Neutrophil (primary cell): ENCODE measurements around the gene SSTR3.
"Not testable (repeated sequence)": the region's sequence is repeated elsewhere in the genome, so short reads cannot be mapped to it uniquely, and the experiment has no call there.

Source experiments
- H3K27ac ChIP-seq: fragments of 200-600 bp; sonication (generic); 2 replicates; pipeline ENCODE4 v1.5.1; 2016; ENCODE audit warnings: mild to moderate bottlenecking, moderate library complexity
- H3K27me3 ChIP-seq: fragments of 200-600 bp; sonication (generic); 2 replicates; pipeline ENCODE4 v1.6.0; 2016; ENCODE audit warnings: mild to moderate bottlenecking
- H3K36me3 ChIP-seq: fragments of 200-600 bp; sonication (generic); 2 replicates; pipeline ENCODE4 v1.5.1; 2017
- H3K4me1 ChIP-seq, 2 experiments: fragments of 200-600 bp in 1 of 2; sonication (generic) in 1 of 2; 1 replicate in 1 of 2; 2 replicates in 1 of 2; pipeline versions ENCODE4 v1.5.1 to v1.6.1; 2013 to 2016; ENCODE audit warnings: low read depth in 1 of 2, low read length in 1 of 2, mild to moderate bottlenecking in 1 of 2, moderate library complexity in 1 of 2; ENCODE audit not compliant: control insufficient read depth in 1 of 2, insufficient read depth in 1 of 2
- H3K4me3 ChIP-seq, 2 experiments: fragments of 200-600 bp in 1 of 2; sonication (generic) in 1 of 2; 1 replicate in 1 of 2; 2 replicates in 1 of 2; pipeline ENCODE4 v1.5.1; 2013 to 2016; ENCODE audit warnings: low read depth in 1 of 2, low read length in 1 of 2, mild to moderate bottlenecking in 1 of 2, moderate library complexity in 1 of 2
- H3K9me3 ChIP-seq: fragments of 200-600 bp; sonication (generic); 2 replicates; pipeline ENCODE4 v1.5.1; 2016
- TF ChIP-seq, protein P1 (sequence below): fragments of 200-600 bp; sonication (generic); IDR thresholded peaks from 2 replicates; pipeline ENCODE4 v1.5.1; 2016; ENCODE audit warnings: antibody characterized with exemption

Gene SSTR3

DNA sequence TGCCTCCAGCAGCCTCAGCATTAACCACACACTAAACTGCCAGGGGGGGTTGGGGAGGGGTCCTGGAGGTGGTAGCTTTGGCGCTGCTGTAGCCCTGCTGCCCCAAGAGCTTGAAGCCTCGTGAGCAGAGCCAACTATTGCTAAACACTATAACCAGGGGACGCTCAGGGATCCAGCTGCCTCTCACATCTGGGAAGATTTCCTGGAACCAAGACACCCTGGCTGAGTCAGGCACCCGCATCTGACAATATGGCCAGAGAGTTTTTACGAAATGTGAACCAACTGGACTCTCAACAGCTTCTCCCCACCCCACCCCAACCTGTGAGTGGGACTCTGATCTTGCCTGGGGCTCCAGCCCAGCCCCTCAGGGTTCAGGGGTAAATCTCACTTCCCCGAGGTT, 38.6 kb downstream of the SSTR3 start:
- Histone ChIP-seq H3K4me1 (peaks cover 36 to 37% of the 10 kb centered on the region in 2 experiments), H3K27ac (no peak overlapping the region), H3K4me3 (no peak overlapping the region), H3K36me3 (no peaks in the 10 kb centered on the region), H3K9me3 (no peaks in the 10 kb centered on the region), H3K27me3 (peaks cover 9% of the 10 kb centered on the region)
- TF ChIP-seq, protein P1, sequence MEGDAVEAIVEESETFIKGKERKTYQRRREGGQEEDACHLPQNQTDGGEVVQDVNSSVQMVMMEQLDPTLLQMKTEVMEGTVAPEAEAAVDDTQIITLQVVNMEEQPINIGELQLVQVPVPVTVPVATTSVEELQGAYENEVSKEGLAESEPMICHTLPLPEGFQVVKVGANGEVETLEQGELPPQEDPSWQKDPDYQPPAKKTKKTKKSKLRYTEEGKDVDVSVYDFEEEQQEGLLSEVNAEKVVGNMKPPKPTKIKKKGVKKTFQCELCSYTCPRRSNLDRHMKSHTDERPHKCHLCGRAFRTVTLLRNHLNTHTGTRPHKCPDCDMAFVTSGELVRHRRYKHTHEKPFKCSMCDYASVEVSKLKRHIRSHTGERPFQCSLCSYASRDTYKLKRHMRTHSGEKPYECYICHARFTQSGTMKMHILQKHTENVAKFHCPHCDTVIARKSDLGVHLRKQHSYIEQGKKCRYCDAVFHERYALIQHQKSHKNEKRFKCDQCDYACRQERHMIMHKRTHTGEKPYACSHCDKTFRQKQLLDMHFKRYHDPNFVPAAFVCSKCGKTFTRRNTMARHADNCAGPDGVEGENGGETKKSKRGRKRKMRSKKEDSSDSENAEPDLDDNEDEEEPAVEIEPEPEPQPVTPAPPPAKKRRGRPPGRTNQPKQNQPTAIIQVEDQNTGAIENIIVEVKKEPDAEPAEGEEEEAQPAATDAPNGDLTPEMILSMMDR: no peak

DNA sequence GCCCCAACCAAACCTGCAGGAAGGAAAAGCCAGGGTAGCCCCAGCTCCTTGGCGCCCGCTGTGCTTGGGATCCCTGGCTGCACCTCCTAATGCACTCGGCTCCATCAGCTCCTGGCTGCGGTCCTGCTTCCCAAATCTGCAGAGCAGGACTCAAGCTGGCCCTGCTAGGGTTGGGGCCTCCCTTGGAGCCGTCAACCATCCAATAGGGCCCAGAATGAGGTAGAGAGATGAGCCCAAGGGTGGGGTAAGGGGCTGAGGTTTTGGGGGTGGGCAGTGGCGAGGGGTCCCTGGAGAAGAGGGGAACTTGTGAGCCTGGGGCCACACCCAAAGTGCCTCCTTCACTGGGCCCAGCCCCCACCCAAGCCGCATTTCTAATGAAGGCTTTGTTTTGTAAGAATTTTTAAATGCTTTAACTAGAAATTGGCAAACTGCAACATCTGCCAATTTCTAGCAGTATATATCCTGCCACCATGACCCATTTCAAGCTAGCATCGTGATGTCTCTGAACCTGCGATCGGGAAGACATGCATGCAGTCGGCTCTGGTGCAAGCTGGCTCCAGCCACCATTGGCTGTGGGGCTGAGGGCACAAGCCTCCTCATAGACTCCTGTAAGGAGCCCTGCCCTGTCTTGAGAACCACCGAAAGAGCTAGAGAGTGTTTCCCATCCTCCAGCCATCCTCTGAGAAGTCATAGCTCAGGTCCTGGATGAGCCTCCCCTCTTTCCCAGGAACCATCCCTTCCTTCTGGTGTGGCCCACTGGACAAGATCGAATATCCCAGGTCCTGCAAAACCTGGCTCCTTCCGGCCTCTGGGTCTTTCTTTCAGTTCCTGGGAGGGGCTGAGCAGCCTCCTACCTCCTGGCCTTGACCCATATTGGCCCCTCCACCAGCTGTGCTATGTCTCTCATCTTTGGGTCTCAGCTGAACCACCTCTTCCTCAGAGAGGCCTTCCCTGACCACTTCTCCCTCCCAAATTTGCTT, 39.7 kb downstream of the SSTR3 start:
- Histone ChIP-seq H3K4me1 (peaks cover 25 to 26% of the 10 kb centered on the region in 2 experiments), H3K36me3 (no peaks in the 10 kb centered on the region), H3K27ac (no peak overlapping the region), H3K27me3 (peaks cover 9% of the 10 kb centered on the region), H3K4me3 (no peak overlapping the region), H3K9me3 (no peaks in the 10 kb centered on the region)
- TF ChIP-seq, protein P1: no peak

DNA sequence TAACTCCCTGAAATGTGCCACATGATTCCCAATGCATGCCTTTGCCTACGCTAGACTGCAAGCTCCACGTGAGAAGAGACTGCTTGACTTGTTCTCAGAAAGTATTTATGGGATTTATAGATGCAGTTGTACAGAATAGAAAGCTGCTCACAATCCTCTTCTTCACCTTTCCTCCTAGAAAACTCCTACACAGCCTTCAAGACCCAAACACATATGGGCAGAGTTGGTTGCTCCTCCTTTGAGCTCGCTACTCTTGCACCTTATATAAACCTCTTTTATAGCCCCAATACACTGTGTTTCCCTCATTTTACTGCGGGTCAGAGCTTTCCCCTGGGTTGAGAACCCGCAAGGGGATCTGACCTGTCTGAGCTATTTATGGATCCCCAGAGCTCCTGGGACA, 40.6 kb downstream of the SSTR3 start:
- TF ChIP-seq, protein P1: no peak
- no peak overlapping the region for H3K4me3 ChIP-seq
- H3K27ac ChIP-seq: no peak overlapping the region
- no peaks in the 10 kb centered on the region for H3K9me3 ChIP-seq
- peaks cover 19% of the 10 kb centered on the region in 2 experiments for H3K4me1 ChIP-seq
- peaks cover 9% of the 10 kb centered on the region for H3K27me3 ChIP-seq
- no peaks in the 10 kb centered on the region for H3K36me3 ChIP-seq

DNA sequence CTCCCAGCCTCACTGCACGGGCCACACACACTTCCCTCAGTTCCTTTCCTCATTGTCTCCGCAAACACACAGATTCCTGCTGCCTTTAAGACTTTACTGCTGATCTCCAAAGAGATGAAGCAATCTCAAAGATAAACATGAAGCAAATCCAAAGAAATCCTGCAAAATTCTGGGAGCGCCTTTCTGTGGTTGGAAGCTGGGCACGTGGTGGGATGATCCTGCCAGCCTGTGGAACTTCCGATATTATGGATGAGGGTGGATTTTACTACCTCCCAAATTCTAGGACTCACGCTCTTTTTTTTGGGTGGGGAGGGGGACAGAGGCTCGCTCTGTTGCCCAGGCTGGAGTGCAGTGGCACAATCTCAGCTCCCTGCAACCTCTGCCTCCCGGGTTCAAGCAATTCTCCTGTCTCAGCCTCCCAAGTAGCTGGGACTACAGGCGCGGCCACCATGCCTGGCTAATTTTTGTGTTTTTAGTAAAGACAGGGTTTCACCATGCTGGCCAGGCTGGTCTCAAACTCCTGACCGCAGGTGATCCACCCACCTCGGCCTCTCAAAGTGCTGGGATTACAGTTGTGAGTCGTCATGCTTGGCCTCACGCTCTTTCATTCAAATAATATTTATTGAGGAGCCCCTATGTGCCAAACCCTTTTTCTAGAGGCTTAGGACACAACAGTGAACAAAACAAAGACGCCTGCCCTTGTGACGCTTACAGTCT, 41.4 kb downstream of the SSTR3 start:
- H3K27me3 ChIP-seq, H3K9me3 ChIP-seq, H3K4me3 ChIP-seq, H3K36me3 ChIP-seq, H3K27ac ChIP-seq: not testable (repeated sequence)
- H3K4me1 ChIP-seq: peaks cover 11 to 16% of the 10 kb centered on the region in 2 experiments

DNA sequence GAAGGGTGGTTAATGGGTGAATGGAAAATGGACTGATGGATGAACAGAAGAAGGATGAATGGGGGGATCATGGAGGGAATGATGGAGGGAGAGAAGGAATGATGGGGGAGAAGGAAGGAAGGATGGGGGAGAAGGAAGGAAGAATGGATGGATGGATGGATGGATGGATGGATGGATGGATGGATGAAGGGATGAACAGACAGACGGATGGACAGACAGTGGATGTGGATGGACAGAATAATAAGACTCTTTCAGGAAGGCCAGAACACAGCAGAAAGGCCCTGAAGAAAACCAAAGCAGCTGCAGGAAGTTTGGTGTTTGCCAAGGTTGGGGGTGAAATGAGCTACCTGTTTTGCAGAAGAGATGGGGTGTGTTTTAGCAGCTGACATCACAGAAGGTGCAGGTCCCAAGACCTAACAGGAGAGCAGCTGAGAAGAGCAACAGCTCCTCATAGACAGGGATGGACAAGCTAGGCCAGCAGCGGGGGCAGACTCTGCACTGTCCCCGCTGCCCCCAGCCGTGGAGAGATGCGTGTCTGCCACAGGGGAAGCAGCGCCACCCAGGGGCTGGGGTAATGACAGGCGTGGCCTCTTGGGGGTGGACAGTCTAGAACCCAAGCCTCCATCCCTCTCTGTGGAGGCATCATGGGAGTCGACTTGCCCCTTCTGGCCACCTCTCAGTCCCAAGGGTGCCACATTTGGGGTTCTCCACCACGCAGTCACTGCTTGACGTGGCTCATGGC, 42.2 kb downstream of the SSTR3 start:
- Histone ChIP-seq H3K4me1 (peaks cover 4 to 8% of the 10 kb centered on the region in 2 experiments), H3K27me3 (peaks cover 9% of the 10 kb centered on the region), H3K9me3 (no peaks in the 10 kb centered on the region), H3K27ac (no peak overlapping the region), H3K36me3 (no peaks in the 10 kb centered on the region), H3K4me3 (no peak overlapping the region)
- TF ChIP-seq, protein P1: no peak
